Hematopoietic multipotent progenitor cell treated with erythropoietin and hydrocortisone succinate and interleukin-3 and kit ligand, for 17 days (in vitro differentiated cells): ENCODE data around the gene ZNF57.
"Not testable (repeated sequence)": the region's sequence is repeated elsewhere in the genome, so short reads cannot be mapped to it uniquely, and the experiment has no call there.

Experiments used
- DNase-seq: peaks from one replicate; pipeline ENCODE4 v3.0.0-alpha.2; 2015; ENCODE audit warnings: low spot score

The ZNF57 gene

DNA sequence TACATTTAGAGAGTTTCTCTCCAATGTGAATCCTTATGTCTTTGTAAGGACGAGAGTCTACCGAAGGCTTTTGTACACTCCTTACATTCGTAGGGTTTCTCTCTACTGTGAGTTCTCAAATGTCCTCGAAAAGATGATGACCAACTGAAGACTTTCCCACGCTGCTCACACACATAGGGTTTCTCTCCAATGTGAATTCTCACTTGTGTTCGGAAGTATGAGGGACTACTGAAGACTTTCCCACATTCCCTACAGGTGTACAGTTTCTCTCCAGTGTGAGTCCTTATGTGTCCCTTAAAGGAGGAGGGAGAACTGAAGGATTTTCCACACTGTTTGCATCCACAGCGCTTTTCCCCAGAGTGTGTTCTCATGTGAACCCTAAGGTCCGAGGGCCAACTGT lies 4.0 kb upstream of the ZNF57 start:
- DNase-seq: no peak

DNA sequence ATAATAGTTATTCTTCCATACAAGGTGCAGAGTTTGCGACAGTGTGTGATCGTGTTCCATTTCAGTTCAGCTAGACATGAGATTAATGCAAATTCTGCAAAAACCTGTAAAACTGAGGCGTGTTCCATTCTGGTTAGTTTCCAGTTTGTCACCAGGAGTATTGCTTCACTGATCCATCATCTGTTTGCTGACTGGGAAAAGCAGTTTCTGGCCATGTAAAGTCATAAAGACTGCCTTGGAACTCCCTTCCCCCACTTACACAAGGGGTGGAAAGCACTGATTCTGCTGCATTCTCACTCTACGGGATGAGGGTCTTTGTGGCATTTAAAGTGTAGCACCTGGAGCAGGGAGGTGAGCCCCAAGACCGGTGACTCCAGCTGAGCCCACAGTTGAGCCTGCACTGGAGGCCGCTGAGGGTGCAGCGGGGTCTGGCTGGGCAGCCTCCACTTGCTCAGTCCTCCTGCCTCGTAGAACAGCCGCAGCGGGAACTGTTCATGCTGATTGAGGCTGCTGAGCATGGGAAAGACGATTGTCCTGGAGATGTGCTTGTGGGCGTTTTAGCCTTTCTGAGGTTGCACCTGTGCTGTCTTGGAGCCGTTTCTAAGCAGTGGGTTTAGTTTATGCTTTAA lies 2.0 kb downstream of the ZNF57 start:
- no peak for DNase-seq

DNA sequence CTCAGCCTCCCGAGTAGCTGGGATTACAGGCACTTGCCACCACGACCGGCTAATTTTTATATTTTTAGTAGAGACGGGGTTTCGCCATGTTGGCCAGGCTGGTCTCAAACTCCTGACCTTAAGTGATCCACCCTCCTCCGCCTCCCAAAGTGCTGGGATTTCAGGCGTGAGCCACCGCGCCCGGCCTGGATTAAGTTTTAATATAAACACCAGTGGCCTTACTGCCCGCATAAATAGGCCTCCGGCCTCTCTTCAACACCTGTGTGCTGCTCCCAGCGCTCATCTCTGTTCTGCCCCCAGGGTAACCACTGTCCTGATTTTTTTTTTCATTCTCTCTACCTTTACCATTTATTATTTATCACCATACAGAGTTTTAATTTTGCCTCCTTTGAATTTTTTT lies 2.6 kb downstream of the ZNF57 start:
- not testable (repeated sequence) for DNase-seq

DNA sequence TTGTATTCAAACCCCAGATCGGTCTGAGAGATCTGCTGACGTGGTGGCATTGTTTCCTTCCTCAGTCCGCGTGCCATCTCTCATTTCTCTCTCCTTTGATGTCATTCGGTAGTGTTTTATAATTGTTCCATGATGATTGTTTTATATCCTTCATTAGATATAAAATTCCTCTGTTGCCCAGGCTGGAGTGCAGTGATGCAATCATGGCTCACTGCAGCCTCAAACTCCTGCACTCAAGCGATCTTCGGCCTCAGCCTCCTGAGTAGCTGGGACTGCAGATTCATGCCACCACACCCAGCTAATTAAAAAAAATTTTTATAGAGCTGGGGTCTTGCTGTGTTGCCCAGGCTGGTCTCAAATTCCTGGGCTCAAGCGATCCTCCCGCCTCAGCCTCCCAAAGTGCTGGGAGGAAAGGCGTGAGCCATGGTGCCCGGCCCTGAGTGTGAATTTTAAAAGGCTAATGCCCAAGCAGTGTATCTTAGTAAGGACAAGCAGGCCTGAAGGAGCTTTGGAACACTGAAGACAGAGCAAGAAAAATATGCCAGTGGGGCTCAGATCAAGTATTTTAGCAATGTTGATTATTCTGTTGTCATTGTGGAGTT lies 5.3 kb downstream of the ZNF57 start:
- no peak for DNase-seq

DNA sequence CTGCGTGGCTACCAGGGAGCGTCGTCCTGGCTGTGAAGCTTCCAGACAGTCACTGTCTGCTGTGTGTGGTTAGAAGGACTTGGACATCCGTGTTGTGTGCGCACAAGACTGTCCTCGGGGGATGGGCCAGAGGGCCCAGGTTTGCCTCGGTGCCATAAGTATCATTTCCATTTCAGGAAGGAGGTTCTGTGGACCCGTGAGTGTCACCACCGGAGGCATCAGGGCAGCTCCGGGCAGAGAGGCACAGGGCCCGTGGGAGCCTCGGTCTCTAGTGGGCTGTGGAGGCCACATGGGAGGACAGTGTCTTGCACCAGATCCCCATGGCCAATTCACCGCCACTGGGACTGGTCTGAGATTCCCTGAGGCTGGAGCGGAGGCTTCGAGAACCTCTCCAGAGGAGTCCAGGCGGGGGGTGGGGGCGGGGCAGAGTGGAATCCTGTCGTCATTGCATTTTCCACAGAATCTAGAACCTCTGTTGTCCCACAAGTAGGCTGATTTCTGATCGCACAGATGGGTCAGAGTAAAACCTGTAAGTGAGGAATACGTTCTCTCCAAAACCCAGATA lies 6.0 kb downstream of the ZNF57 start:
- DNase-seq: no peak

DNA sequence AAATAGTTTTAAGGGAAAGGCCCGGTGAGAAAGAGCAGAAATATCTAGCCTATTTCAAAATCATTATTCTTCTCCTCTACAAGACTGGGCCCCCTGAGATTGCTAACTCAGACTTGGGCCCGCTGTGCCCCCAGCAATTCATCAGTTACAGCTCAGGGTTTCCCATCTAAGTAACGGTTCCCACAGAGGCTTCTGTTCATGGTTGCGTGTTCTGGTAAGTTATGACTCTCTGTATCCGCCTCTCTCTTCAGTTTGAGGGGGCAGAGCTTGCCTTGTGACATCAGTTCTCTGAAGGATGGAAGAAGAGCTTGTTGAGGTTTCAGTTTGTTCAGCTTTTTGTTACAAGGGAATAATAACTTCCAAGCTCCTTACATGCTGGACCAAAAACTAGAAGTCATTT lies 11.6 kb downstream of the ZNF57 start:
- DNase-seq: no peak

DNA sequence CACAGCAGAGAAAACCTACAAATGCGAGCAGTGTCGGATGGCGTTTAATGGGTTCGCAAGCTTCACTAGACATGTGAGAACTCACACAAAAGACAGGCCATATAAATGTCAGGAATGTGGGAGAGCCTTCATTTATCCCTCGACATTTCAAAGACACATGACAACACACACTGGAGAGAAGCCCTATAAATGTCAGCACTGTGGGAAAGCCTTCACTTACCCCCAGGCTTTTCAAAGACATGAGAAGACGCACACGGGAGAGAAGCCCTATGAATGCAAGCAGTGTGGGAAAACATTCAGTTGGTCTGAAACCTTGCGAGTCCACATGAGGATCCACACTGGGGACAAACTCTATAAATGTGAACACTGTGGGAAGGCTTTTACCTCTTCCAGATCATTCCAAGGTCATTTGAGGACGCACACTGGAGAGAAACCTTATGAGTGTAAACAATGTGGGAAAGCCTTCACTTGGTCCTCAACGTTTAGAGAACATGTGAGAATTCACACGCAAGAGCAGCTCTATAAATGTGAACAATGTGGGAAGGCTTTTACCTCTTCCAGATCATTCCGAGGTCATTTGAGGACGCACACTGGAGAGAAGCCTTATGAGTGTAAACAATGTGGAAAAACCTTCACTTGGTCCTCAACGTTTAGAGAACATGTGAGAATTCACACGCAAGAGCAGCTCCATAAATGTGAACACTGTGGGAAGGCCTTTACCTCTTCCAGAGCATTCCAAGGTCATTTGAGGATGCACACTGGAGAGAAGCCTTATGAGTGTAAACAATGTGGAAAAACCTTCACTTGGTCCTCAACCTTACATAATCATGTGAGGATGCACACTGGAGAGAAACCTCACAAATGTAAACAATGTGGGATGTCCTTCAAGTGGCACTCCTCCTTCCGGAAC lies 16.8 kb downstream of the ZNF57 start:
- no peak for DNase-seq

DNA sequence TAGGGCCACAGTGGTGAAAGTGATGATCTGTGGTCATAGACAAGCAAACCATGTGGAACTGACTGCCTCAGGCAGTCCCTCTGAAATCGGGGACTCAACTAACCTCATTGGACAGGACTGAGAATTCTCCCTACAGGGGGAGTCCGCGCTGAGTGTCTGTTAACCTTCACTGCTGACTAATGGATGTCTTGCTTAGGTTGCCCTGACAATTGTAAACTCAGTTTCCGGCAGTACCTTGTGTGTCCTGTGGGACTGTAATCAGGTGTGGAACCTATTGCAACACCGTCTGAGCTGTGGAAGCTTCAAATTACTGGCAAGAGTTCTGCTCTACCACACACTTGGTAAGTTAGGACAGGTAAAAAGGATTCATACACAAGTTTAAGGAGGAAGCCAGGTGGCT lies 22.3 kb downstream of the ZNF57 start:
- DNase-seq: no peak

DNA sequence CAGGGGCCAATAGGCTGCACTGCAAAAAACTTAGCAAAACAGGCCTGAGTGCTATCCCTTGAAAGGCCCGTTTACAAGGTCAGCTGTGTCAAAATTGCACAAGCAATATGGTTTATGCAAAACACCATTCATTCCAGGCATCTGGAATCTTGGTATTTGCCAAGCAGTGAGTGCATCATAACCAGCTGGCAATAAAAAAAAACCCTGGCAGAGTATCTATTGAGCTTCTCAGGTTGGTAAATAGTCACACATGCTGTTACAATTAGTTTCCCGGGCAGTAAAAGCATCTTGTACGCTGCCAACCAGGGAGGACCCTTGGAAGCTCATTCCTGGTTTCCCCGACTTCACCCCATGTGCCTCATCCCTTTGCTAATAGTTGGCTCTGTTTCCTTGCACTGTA lies 22.8 kb downstream of the ZNF57 start:
- DNase-seq: no peak

DNA sequence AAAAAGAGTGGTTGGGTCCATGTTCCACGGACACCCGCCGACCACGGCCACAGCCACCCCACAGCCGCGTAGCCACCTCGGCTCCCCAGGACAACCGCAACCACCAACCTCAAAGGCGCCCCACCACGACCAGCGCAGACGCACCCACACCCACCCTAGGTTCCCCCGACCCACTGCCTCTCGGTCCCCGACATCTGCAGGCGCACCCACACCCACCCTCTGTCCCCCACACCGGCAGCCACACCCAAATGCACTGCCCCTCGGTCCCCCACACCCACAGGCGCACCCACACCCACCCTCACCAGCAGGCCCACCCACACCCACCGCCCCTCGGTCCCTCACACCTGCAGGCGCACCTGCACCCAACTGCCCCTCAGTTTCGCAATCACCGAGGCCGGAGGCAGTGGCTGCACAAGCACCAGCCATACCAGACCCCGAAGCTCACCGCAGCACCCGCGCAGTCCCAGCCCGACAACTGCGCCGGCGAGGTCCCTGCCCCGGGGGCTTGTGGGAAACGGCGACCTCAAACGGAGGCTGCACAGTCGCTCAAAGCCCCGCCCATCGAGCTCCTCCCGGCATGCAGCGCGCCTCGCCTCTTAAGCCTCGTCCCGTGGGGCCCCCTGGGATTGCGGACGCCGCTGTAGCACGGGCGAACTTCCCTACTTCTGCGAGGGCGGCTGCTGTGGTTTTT lies 25.8 kb downstream of the ZNF57 start:
- no peak for DNase-seq

DNA sequence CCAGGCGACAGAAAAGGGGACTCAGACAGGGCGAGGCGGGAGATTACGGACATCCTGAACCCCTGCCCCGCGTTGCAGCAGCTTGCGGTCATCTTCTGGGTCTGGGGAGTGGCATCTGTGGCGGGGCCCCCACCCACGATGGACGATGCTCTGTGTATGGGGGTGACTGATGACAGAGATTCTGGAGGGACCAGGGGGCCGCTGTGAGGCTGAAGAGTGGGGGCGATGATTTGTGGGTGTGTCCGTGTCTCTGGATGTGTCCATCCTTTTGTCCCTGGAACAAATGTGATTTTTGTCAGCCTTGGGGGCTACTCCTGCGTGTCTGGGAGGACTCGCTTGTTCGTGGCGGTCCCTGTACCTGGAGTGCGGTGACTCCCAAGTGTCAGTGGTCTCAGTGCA lies 26.3 kb downstream of the ZNF57 start:
- DNase-seq: no peak

DNA sequence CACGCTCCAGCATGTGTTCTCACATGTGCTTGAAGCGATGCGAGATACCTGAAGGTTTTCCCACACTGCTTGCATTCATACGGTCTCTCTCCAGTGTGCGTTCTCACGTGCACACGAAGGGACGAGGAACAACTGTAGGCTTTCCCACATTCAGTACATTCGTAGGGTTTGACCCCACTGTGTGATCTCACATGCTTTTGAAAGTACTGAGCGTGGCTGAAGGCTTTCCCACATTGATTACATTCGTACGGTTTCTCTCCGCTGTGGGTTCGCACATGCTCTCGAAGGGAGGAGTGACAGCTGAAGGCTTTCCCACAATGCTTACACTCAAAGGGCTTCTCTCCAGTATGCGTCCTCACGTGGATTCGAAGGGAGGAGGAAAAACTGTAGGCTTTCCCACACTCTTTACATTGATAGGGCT lies 32.8 kb downstream of the ZNF57 start:
- no peak for DNase-seq

DNA sequence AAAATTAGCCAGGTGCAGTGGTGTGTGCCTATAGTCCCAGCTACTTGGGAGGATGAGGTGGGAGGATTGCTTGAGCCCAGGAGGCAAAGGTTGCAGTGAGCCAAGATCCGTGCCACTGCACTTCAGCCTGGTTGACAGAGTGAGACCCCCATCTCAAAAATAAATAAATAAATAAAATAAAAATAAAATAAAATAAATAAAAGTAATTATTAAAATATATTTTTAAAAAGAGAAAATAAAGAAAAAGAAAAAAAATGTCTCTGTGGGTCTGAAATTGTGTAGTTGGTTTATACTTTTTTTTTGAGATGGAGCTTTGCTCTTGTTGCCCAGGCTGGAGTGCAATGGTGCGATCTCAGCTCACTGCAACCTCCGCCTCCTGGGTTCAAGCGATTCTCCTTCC lies 35.1 kb downstream of the ZNF57 start:
- not testable (repeated sequence) for DNase-seq

DNA sequence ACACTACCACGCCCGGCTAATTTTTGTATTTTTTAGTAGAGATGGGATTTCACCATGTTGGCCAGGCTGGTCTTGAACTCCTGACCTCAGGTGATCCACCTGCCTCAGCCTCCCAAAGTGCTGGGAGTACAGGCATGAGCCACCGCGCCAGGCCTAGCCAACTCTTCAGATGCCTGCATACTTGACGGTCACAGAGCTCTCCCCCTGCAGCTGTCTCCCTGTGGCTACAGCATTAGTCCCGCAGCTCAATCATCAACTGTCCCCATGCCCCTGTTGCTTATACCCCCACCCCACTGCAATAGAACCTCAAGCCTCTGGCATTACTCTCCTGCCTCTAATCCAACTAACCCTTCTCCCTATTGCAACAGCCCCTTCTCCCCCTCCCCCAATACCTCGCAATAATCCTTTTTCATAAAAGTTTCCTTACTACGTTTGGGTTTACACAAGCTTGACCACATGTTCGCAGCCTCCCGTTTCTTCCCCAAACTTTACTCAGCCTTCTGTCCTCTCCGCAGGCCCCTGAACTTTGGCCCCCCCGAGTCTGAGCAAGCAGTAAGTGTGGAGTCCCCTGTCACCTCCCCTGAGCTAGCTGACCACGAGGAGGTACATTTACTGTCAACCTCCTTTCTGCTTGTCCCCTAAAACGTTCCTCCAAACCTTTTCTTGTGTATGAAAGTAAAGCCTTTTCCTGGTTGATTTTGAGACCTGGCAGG lies 42.4 kb downstream of the ZNF57 start:
- DNase-seq: no peak

DNA sequence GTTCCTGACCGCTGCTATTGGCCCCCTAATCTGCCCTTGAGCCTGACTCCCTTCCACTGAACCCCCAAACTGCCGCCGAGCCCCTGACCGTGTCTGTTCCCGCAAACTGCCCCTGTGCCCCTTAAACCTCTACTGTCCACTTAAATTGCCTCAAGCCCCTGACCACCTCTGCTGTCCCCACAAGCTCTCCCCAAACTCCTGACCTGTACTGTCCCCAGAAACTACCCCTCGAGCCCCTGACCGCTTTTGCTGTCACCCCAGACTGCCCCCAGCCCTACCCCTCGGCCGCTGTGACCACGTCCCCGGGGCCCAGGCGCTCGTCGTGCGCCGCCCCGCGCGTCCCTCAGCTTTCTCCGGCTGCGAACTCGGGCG lies 43.7 kb downstream of the ZNF57 start:
- no peak for DNase-seq

DNA sequence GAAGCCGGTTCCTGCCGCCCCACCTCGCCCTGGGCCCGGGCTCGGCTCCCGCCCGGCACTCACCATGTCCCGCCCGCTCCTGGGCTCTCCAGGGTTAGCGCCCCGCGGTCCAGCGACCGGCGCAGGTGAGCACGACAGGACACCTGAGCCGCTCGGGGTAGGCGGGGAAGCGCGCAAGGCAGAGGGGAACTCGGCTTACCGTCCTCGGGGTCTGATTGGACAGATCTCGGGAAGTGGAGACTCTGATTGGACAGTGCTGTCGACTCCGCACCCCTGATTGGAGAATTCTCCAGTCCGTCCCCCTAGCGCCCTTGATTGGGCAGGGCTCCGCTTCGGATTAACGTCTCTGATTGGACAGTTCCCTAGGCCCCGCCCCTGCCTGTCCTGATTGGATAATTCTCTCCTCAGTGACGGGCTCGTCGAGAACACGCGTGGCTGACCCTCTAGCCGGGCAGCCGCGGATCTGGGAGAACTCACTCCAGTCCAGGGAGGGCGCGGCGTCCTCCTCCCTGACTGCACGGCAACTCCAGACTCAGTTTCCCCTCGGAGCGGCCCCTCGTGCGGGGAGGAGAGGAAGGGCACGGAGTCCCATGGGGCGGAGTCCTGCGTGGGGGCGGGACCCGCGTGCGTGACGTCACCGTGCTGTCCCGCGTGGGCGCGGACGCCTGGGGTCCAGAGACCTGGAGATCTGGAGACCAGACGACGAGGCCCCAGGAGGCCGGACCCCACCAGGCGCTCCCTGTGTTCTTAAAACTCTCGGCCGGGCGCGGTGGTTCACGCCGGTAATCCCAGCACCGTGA lies 44.2 kb downstream of the ZNF57 start, which contains the start of gene ZNF77:
Gene ZNF77, minus strand, starts transcription at position 197 of the 800 bp plus-strand sequence. Its CDS starts 131 bp downstream, at position 66.
- peak; percentile 89 for DNase-seq

DNA sequence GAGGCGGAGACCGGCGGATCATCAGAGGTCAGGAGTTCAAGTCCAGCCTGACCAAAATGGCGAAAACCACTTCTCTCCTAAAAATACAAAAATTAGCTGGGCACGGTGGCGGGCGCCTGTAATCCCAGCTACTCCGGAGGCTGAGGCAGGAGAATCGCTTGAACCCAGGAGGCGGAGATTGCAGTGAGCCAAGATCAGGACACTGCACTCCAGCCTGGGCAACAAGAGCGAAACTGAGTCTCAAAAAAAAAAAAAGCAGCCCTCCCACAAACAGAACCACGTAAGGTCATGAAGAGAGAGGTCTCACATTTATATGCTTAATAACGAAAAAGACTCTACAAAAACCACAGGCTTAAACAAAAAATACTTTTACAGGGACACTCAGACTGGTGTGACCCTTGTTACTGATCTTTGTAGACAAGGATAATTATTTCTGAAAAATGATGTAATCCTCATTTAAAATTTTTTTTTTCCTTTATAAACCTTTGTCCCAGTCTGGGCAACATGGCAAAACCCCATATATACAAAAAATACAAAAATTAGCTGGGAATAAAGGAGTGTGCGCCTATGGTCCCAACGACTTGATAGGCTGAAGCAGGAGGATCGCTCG lies 45.0 kb downstream of the ZNF57 start:
- no peak for DNase-seq

DNA sequence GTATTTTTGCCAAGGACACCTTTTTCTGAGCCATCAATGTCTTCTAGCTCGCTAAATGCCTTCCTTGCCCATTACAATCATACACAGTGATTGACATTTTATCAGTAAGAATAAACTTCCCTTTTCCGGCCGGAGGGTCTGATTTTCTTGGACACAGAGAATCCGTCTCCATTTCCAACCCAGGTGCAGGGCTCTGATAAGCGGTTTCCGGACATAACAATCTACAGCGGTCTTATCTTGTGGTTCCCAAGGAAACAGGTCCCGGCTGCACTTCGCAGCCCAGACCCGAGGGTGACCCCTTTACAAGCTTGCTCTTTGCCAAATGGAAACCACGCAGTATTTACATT lies 49.2 kb downstream of the ZNF57 start:
- DNase-seq: peak; percentile 60

DNA sequence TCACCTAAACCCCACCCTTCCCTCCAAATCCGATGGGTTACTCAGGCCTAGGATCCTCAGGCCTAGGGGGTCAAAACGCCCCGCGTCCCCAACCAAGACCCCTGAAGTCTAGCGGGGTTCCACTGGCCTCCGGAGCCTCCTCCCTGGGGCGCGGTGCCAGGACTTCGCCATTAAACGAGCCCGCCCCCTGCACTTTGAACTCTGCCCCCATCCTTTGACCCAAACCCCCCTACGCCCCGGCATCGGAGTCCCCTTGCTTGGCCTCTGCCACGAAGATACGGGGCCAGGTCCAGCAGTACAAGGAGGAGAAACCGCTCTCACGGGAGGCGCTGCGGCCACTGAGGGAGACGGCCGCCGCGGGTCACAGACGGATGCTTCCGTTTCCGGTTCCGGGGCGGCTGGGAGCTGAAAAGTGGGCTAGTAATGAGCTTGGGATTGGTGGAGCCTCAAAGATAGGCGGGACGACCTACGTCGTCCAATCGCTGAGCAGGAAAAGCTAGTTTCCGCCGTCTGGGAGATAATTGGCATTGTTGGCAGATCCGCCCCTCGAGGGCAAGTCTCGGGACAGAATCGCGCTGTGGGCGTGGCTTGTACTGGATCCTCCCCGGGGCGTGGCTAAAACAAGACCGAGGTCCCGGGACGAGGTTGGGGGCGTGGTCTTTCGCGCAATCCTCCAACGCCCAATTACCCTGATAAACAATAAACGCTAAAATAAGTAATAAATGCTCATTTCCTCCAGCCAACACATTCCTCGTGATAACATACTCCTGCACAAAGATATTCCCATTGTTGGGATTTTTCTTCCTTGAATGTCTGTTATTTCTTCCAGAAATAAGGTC lies 49.8 kb downstream of the ZNF57 start:
- peak; percentile 99 for DNase-seq
